ENCODE data around the gene ITM2C.

The ITM2C gene

DNA sequence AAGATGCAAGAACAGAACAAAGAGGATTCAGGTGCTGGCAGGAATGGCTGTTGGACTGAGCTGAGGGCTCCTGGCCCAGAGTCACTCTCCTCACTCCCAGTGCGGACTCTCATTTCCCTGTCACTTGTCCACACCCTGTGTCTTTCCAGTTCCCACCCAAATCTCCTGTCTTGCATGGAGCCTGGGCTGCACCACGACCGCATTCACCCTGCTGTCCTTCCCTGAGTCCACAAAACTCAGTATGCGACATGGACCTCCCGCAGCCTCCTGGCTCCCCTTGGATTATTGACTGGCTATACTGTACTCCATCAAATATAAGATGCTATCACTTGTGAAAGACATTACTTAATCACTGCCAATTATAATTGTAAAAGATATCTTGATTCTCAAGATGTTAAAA, 2.5 kb upstream of the ITM2C start:
- TF ChIP-seq ZNF449 (tag by site-specific recombination; IDR thresholded peaks at IDR 0.05) (no peak), SCRT1 (tag by site-specific recombination; IDR thresholded peaks at IDR 0.05; ENCODE audit: borderline replicate concordance) (no peak), ZNF596 (tag by site-specific recombination; IDR thresholded peaks at IDR 0.05) (no peak), ZNF221 (tag by site-specific recombination; IDR thresholded peaks at IDR 0.05; ENCODE audit: borderline replicate concordance) (no peak), EGR2 (tag by site-specific recombination; IDR thresholded peaks at IDR 0.05; ENCODE audit: low read depth) (no peak), ZNF777 (tag by site-specific recombination; IDR thresholded peaks at IDR 0.05; ENCODE audit: borderline replicate concordance) (no peak), KLF16 (tag by site-specific recombination; IDR thresholded peaks at IDR 0.05) (no peak), ZNF768 (tag by site-specific recombination; IDR thresholded peaks at IDR 0.05) (no peak), ZNF555 (tag by site-specific recombination; conservative IDR thresholded peaks at IDR 0.05) (no peak), ZNF394 (tag by site-specific recombination; IDR thresholded peaks at IDR 0.05; ENCODE audit: borderline replicate concordance) (no peak), ZNF248 (tag by site-specific recombination; IDR thresholded peaks at IDR 0.05) (no peak), ZNF530 (tag by site-specific recombination; IDR thresholded peaks at IDR 0.05; ENCODE audit: low read depth) (no peak), ZNF266 (tag by site-specific recombination; IDR thresholded peaks at IDR 0.05; ENCODE audit: low read depth) (no peak), ZNF121 (tag by site-specific recombination; IDR thresholded peaks at IDR 0.05) (no peak)
- POLR2A ChIA-PET: no interaction called here

DNA sequence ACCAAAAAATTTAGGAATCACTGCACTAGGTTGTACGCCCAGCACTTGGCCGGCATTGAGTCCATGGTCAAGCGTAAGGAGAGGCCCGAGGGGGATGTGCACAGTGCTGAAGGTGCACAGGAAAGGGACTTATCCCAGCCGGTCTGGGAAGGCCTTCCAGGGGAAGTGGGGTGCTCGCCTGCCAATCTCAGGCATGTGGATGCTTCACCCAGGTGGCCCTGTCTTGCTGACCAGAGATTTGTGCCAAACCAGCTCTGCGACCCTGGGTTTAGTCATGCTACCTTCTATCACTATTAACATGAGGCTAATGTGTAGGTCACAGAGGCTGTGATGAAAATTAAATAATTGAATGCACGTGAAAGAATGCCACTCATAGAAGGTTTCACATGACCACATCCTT, 1.7 kb upstream of the ITM2C start:
- POLR2A ChIA-PET: interaction anchor here (0.6 kb wide), 1 partner anchor 143 kb away, joined by 8 read pairs; no protein-coding TSS in a partner anchor
- CTCF ChIA-PET: interaction anchor here (0.6 to 2.6 kb wide), 3 partner anchors 9 to 265 kb away, joined by 3 to 11 read pairs (median 3); no protein-coding TSS in a partner anchor

More for the DNA sequence above, 2.5 kb upstream of the ITM2C start:
- Histone ChIP-seq H3K36me3 (ENCODE audit: control insufficient read depth in 2 of 2, insufficient read depth in 1 of 2, low read length in 2 of 2) (no peaks in the 10 kb centered on the region), H3K9me3 (ENCODE audit: control insufficient read depth, insufficient read depth, low read depth, low read length) (no peaks in the 10 kb centered on the region), H3K27ac (ENCODE audit: extremely low read depth, low read depth, low read length) (no peak overlapping the region), H3K4me1 (ENCODE audit: control insufficient read depth, insufficient read depth, low read length) (peaks cover 11% of the 10 kb centered on the region), H3K4me3 (ENCODE audit: low read depth, low read length) (no peak overlapping the region)
- CTCF ChIA-PET: interaction anchor here (0.7 to 2.6 kb wide), 2 partner anchors 14 to 196 kb away, joined by 3 to 11 read pairs; no protein-coding TSS in a partner anchor

More for the DNA sequence above, 1.7 kb upstream of the ITM2C start:
- Histone ChIP-seq H3K4me1 (ENCODE audit: control insufficient read depth, insufficient read depth, low read length) (peaks cover 12% of the 10 kb centered on the region), H3K9me3 (ENCODE audit: control insufficient read depth, insufficient read depth, low read depth, low read length) (no peaks in the 10 kb centered on the region), H3K4me3 (ENCODE audit: low read depth, low read length) (no peak overlapping the region), H3K36me3 (ENCODE audit: control insufficient read depth in 2 of 2, insufficient read depth in 1 of 2, low read length in 2 of 2) (no peaks in the 10 kb centered on the region), H3K27ac (ENCODE audit: extremely low read depth, low read depth, low read length) (no peak overlapping the region)
- no peak for TF ChIP-seq ZNF221 (tag by site-specific recombination; IDR thresholded peaks at IDR 0.05; ENCODE audit: borderline replicate concordance)
- no peak for TF ChIP-seq ZNF561 (tag by site-specific recombination; IDR thresholded peaks at IDR 0.05; ENCODE audit: borderline replicate concordance)
- TF ChIP-seq TSHZ1 (tag by site-specific recombination; IDR thresholded peaks at IDR 0.05; ENCODE audit: borderline replicate concordance): no peak
- TF ChIP-seq YY2 (tag by site-specific recombination; IDR thresholded peaks at IDR 0.05): no peak
- TF ChIP-seq ZNF211 (tag by site-specific recombination; IDR thresholded peaks at IDR 0.05; ENCODE audit: low read depth): no peak
- TF ChIP-seq CTCF (tag by site-specific recombination; IDR thresholded peaks at IDR 0.05): no peak
- TF ChIP-seq ZNF549 (tag by site-specific recombination; IDR thresholded peaks at IDR 0.05): no peak
- TF ChIP-seq, protein P1, sequence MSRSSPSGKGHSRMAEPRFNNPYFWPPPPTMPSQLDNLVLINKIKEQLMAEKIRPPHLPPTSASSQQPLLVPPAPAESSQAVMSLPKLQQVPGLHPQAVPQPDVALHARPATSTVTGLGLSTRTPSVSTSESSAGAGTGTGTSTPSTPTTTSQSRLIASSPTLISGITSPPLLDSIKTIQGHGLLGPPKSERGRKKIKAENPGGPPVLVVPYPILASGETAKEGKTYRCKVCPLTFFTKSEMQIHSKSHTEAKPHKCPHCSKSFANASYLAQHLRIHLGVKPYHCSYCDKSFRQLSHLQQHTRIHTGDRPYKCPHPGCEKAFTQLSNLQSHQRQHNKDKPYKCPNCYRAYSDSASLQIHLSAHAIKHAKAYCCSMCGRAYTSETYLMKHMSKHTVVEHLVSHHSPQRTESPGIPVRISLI (tag by site-specific recombination; IDR thresholded peaks at IDR 0.05): no peak
- TF ChIP-seq ZNF266 (tag by site-specific recombination; IDR thresholded peaks at IDR 0.05; ENCODE audit: low read depth): no peak
- no peak for TF ChIP-seq ZNF426 (tag by site-specific recombination; IDR thresholded peaks at IDR 0.05)

Data from HEK293 (cell line).